Keratinocyte (primary cell): ENCODE measurements around the gene OR4X1. TPM values are rescaled to one million over a fixed set of nuclear protein-coding genes. Genes with fewer than 3 reads are reported as not detected.

ENCODE experiments used
- DNase-seq: peaks from one replicate; pipeline ENCODE4 v3.0.0-alpha.2; 2011; ENCODE audit warnings: low read depth, missing footprints, low spot score
- FAIRE-seq: peaks from 2 replicates; lab custom pipeline; 2011; peaks lifted over from hg19 to GRCh38; lab: Jason Lieb, UNC
- H2AFZ ChIP-seq: 2 replicates; pipeline ENCODE4 v1.6.0; 2012; ENCODE audit warnings: low read length, control low read depth, inconsistent platforms; ENCODE audit not compliant: control insufficient read depth
- H3K27ac ChIP-seq: 2 replicates; pipeline ENCODE4 v1.5.1; 2011; ENCODE audit warnings: low read length; ENCODE audit not compliant: control insufficient read depth, insufficient read depth
- H3K27me3 ChIP-seq: 3 replicates; pipeline ENCODE4 v1.6.0; 2011; ENCODE audit warnings: low read length; ENCODE audit not compliant: control insufficient read depth, insufficient read depth; ENCODE audit errors: extremely low read depth
- H3K36me3 ChIP-seq, 2 experiments: 2 replicates in 1 of 2; 3 replicates in 1 of 2; pipeline ENCODE4 v1.5.1; 2011; ENCODE audit warnings: low read length in 2 of 2, mild to moderate bottlenecking in 1 of 2; ENCODE audit not compliant: control insufficient read depth in 2 of 2, insufficient read depth in 2 of 2; ENCODE audit errors: extremely low read depth in 1 of 2
- H3K4me1 ChIP-seq: 3 replicates; pipeline ENCODE4 v1.5.1; 2011; ENCODE audit warnings: low read length; ENCODE audit not compliant: control insufficient read depth, insufficient read depth; ENCODE audit errors: extremely low read depth
- H3K4me2 ChIP-seq: 3 replicates; pipeline ENCODE4 v1.6.0; 2011; ENCODE audit warnings: low read depth, low read length; ENCODE audit not compliant: control insufficient read depth, insufficient read depth; ENCODE audit errors: extremely low read depth
- H3K4me3 ChIP-seq, 3 experiments: fragments of 200-600 bp in 1 of 3; sonication (generic) in 1 of 3; 2 replicates in 2 of 3; 3 replicates in 1 of 3; pipeline ENCODE4 v1.5.1; 2011 to 2016; ENCODE audit warnings: low read length in 3 of 3, mild to moderate bottlenecking in 3 of 3, control low read depth in 2 of 3, inconsistent platforms in 1 of 3, low read depth in 1 of 3, mixed read lengths in 1 of 3, mixed run types in 1 of 3, moderate library complexity in 1 of 3; ENCODE audit not compliant: control insufficient read depth in 2 of 3, insufficient read depth in 2 of 3; ENCODE audit errors: extremely low read depth in 1 of 3
- H3K79me2 ChIP-seq: 2 replicates; pipeline ENCODE4 v1.6.0; 2012; ENCODE audit warnings: low read length; ENCODE audit not compliant: control insufficient read depth, insufficient read depth
- H3K9ac ChIP-seq: 3 replicates; pipeline ENCODE4 v1.6.0; 2011; ENCODE audit warnings: low read length; ENCODE audit not compliant: control insufficient read depth, insufficient read depth; ENCODE audit errors: extremely low read depth
- H3K9me1 ChIP-seq: 3 replicates; pipeline ENCODE4 v1.6.0; 2011; ENCODE audit warnings: low read length; ENCODE audit not compliant: control insufficient read depth, insufficient read depth; ENCODE audit errors: extremely low read depth
- H3K9me3 ChIP-seq: 2 replicates; pipeline ENCODE4 v1.5.1; 2012; ENCODE audit warnings: low read depth, low read length; ENCODE audit not compliant: control insufficient read depth
- H4K20me1 ChIP-seq: 3 replicates; pipeline ENCODE4 v1.6.0; 2011; ENCODE audit warnings: low read length; ENCODE audit not compliant: control insufficient read depth, insufficient read depth; ENCODE audit errors: extremely low read depth
- EZH2 ChIP-seq: IDR thresholded peaks from one replicate; pipeline ENCODE4 v1.6.1; 2012; ENCODE audit warnings: inconsistent platforms, mild to moderate bottlenecking, low read length, moderate library complexity
- dilution Hi-C: fragments of 300-500 bp; cut with MboI; formaldehyde crosslinking; loops from one replicate; pipeline ENCODE4 v1.7.0; 2020; ENCODE audit warnings: low sequenced_read_pairs; ENCODE audit not compliant: extremely low pct_ligation_motif_present
- polyA plus RNA-seq, 5 experiments: library from polyadenylated mRNA; depleted of rRNA in 3 of 5; stranded (reverse) in 3 of 5; stranded (forward) in 1 of 5; unstranded in 1 of 5; fragments of >200 nt; gene quantifications; 1 replicate in 1 of 5; 2 replicates in 3 of 5; 3 replicates in 1 of 5; pipeline versions ENCODE4 v1.2.1 to v1.2.3, GENCODE V29; 2011 to 2012; ENCODE audit warnings: missing spikeins in 2 of 5, low read depth in 1 of 5, low replicate concordance in 1 of 5
- TF ChIP-seq, protein P1 (sequence below), 3 experiments: IDR thresholded peaks in 1 of 3; conservative IDR thresholded peaks in 1 of 3; optimal IDR thresholded peaks in 1 of 3; 2 replicates in 2 of 3; 3 replicates in 1 of 3; pipeline versions ENCODE3 to v1.5.1; 2011; ENCODE audit warnings: low read length in 3 of 3, mild to moderate bottlenecking in 3 of 3, moderate library complexity in 2 of 3, control low read depth in 1 of 3, inconsistent platforms in 1 of 3; ENCODE audit not compliant: insufficient read depth in 2 of 3; ENCODE audit errors: extremely low read depth in 1 of 3

Gene OR4X1
- polyA plus RNA-seq, 1 donor (not counting 4 experiments of a cell fraction or from before 2014, with no cell fraction given) = not detected

DNA sequence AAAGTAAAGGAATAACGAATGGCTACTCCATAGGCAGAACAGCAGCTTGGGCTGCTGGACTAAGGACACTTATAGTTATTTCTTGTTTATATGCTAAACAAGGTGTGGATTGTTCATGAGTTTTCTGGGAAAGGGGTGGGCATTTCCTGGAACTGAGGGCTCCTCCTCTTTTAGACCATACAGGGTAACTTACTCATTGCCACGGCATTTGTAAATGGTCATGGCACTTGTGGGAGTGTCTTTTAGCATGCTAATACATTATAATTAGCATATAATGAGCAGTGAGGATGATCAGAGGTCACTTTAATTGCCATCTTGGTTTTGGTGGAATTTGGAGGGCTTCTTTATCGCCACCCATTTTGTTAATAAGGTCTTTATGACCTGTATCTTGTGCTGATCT lies 7.0 kb downstream of the OR4X1 start:
- no peak for TF ChIP-seq EZH2
- TF ChIP-seq, protein P1, sequence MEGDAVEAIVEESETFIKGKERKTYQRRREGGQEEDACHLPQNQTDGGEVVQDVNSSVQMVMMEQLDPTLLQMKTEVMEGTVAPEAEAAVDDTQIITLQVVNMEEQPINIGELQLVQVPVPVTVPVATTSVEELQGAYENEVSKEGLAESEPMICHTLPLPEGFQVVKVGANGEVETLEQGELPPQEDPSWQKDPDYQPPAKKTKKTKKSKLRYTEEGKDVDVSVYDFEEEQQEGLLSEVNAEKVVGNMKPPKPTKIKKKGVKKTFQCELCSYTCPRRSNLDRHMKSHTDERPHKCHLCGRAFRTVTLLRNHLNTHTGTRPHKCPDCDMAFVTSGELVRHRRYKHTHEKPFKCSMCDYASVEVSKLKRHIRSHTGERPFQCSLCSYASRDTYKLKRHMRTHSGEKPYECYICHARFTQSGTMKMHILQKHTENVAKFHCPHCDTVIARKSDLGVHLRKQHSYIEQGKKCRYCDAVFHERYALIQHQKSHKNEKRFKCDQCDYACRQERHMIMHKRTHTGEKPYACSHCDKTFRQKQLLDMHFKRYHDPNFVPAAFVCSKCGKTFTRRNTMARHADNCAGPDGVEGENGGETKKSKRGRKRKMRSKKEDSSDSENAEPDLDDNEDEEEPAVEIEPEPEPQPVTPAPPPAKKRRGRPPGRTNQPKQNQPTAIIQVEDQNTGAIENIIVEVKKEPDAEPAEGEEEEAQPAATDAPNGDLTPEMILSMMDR (optimal IDR thresholded peaks at IDR 0.05 in 1 of 3, IDR thresholded peaks at IDR 0.05 in 1 of 3, conservative IDR thresholded peaks at IDR 0.05 in 1 of 3; ENCODE audit: extremely low read depth in 1 of 3, insufficient read depth in 2 of 3, low read length in 3 of 3) = no peak
- Histone ChIP-seq H4K20me1 (no peaks in the 10 kb centered on the region), H3K79me2 (no peaks in the 10 kb centered on the region), H3K4me1 (no peaks in the 10 kb centered on the region), H3K4me2 (no peak overlapping the region), H3K9me1 (no peaks in the 10 kb centered on the region), H3K9me3 (no peaks in the 10 kb centered on the region), H3K4me3 (no peak overlapping the region), H3K27ac (no peak overlapping the region), H3K27me3 (no peaks in the 10 kb centered on the region), H2AFZ (no peak overlapping the region), H3K9ac (no peak overlapping the region), H3K36me3 (no peaks in the 10 kb centered on the region)
- dilution Hi-C loops = no loop called here
- DNase-seq (no peak), FAIRE-seq (no peak)

DNA sequence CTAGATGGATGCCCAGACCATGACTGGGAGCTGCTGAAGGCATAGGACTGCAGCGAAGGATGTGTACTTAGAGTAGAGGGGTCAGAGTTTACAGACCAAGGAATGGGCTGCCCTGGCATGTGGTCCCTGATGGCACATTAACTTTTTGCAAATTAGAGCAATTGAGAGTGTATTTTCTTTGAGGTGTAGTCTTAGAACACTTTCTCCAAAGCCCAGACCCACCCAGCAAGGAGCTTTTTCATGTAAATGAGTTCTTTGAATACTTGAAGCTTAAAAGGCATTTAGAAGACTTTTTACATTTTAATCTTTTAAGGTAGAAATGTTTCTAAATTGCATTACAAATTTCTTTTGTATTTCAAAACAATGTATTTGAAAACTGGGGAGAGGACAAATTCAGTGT lies 8.9 kb downstream of the OR4X1 start:
- H3K9me1 ChIP-seq = no peaks in the 10 kb centered on the region
- DNase-seq (no peak), FAIRE-seq (no peak)
- no peaks in the 10 kb centered on the region for H3K9me3 ChIP-seq
- no peak overlapping the region for H3K27ac ChIP-seq
- no peaks in the 10 kb centered on the region for H3K36me3 ChIP-seq
- H3K79me2 ChIP-seq = no peaks in the 10 kb centered on the region
- H3K9ac ChIP-seq = no peak overlapping the region
- no peaks in the 10 kb centered on the region for H3K4me1 ChIP-seq
- no peaks in the 10 kb centered on the region for H4K20me1 ChIP-seq
- no peak overlapping the region for H3K4me3 ChIP-seq
- no peaks in the 10 kb centered on the region for H3K27me3 ChIP-seq
- no peak overlapping the region for H2AFZ ChIP-seq
- TF ChIP-seq, protein P1 (optimal IDR thresholded peaks at IDR 0.05 in 1 of 3, IDR thresholded peaks at IDR 0.05 in 1 of 3, conservative IDR thresholded peaks at IDR 0.05 in 1 of 3; ENCODE audit: extremely low read depth in 1 of 3, insufficient read depth in 2 of 3, low read length in 3 of 3) = no peak
- TF ChIP-seq EZH2 = no peak
- dilution Hi-C loops = no loop called here
- H3K4me2 ChIP-seq = no peak overlapping the region
